K562 (cell line): ENCODE results near the gene TGFBR1. TPM values are rescaled to one million over a fixed set of nuclear protein-coding genes. Genes with fewer than 3 reads are reported as not detected.

ENCODE experiments used
- EP400 ChIP-seq: fragments of 450-650 bp; IDR thresholded peaks from 2 replicates; pipeline ENCODE4 v1.6.1; 2017; ENCODE audit warnings: antibody characterized with exemption, mild to moderate bottlenecking, moderate library complexity
- IFI16 ChIP-seq: fragments of 250-450 bp; sonication (Bioruptor Pico); IDR thresholded peaks from 2 replicates; pipeline ENCODE4 v2.1.2; 2022; ENCODE audit warnings: mild to moderate bottlenecking, inconsistent platforms
- KDM1A ChIP-seq, 2 experiments: fragments of 450-650 bp; IDR thresholded peaks; 2 replicates each; pipeline ENCODE4 v1.6.1; 2016; ENCODE audit warnings: mild to moderate bottlenecking in 2 of 2
- KLF13 ChIP-seq: fragments of 450-650 bp; IDR thresholded peaks from 2 replicates; pipeline ENCODE4 v1.6.1; 2016; ENCODE audit warnings: missing genetic modification characterization, low read depth, mild to moderate bottlenecking, missing compliant biosample characterization, moderate library complexity, borderline replicate concordance
- MAZ ChIP-seq, 2 experiments: fragments of 450-650 bp in 1 of 2; sonication (generic) in 1 of 2; formaldehyde crosslinking; IDR thresholded peaks in 1 of 2; conservative IDR thresholded peaks in 1 of 2; 2 replicates each; pipeline versions ENCODE4 v1.4.0 to v1.5.0; 2020; ENCODE audit warnings: mild to moderate bottlenecking in 1 of 2, missing genetic modification reagents in 1 of 2
- MECOM ChIP-seq: fragments of 250-450 bp; sonication (Bioruptor Pico); IDR thresholded peaks from 2 replicates; pipeline ENCODE4 v1.8.0; 2022; ENCODE audit warnings: inconsistent platforms
- RBBP5 ChIP-seq: fragments of 200-600 bp; sonication (generic); IDR thresholded peaks from 2 replicates; pipeline ENCODE4 v1.6.1; 2012; ENCODE audit warnings: borderline replicate concordance, mild to moderate bottlenecking, low read length, control low read depth, inconsistent platforms; ENCODE audit not compliant: insufficient read depth, poor library complexity, severe bottlenecking
- SMAD4 ChIP-seq: fragments of 250-450 bp; sonication (Bioruptor Pico); conservative IDR thresholded peaks from 2 replicates; pipeline ENCODE4 v1.8.0; 2021; ENCODE audit warnings: inconsistent platforms, mild to moderate bottlenecking, moderate library complexity
- SRSF3 ChIP-seq: fragments of 200-400 bp; formaldehyde crosslinking; IDR thresholded peaks from 2 replicates; pipeline ENCODE4 v1.6.1; 2016; ENCODE audit warnings: mild to moderate bottlenecking, low read length, moderate library complexity; ENCODE audit not compliant: insufficient read depth
- SRSF9 ChIP-seq: fragments of 200-400 bp; formaldehyde crosslinking; IDR thresholded peaks from 2 replicates; pipeline ENCODE4 v1.6.1; 2017; ENCODE audit warnings: low read depth, low read length, borderline replicate concordance
- SUPT5H ChIP-seq: fragments of 450-650 bp; IDR thresholded peaks from 2 replicates; pipeline ENCODE4 v1.6.1; 2016
- TBL1XR1 ChIP-seq, 2 experiments: IDR thresholded peaks; 2 replicates each; pipeline ENCODE4 v1.6.1; 2012; ENCODE audit warnings: improper control_type of control experiment in 2 of 2, low read length in 2 of 2, mild to moderate bottlenecking in 1 of 2
- polyA plus RNA-seq, 8 experiments: library from polyadenylated mRNA; depleted of rRNA in 4 of 8; stranded (reverse) in 5 of 8; unstranded in 3 of 8; fragments of >200 nt; fragmentation: Nextera tagmentation in 2 of 8; fragmentation: Illumina TruSeq in 1 of 8; extraction: Ambion mirVana in 2 of 8; extraction: Trizol in 1 of 8; gene quantifications; 2 replicates each; pipeline versions ENCODE4 v1.2.1 to v1.2.3, GENCODE V29; 2011 to 2014; ENCODE audit warnings: inconsistent platforms in 1 of 8, missing spikeins in 1 of 8
- total RNA-seq, 7 experiments: library from RNA; depleted of rRNA in 6 of 7; stranded (reverse); fragments of >200 nt in 6 of 7; fragmentation: Illumina TruSeq in 2 of 7; extraction: Trizol in 2 of 7; gene quantifications; 2 replicates each; pipeline versions ENCODE4 v1.2.1 to v1.2.3, GENCODE V29; 2011 to 2021; ENCODE audit warnings: low replicate concordance in 1 of 7
- TF ChIP-seq, protein P1 (sequence below), 2 experiments: fragments of 450-650 bp; formaldehyde crosslinking in 1 of 2; IDR thresholded peaks; 2 replicates each; pipeline versions ENCODE4 v1.4.0 to v1.6.1; 2014 to 2020; ENCODE audit warnings: mild to moderate bottlenecking in 2 of 2, borderline replicate concordance in 1 of 2, low read depth in 1 of 2
- TF ChIP-seq, protein P2 (sequence below): fragments of 450-650 bp; IDR thresholded peaks from one replicate; pipeline ENCODE4 v1.6.1; 2018; ENCODE audit warnings: mild to moderate bottlenecking, moderate library complexity; ENCODE audit not compliant: partially characterized antibody
- TF ChIP-seq, protein P3 (sequence below): sonication (generic); formaldehyde crosslinking; IDR thresholded peaks from 2 replicates; pipeline ENCODE4 v1.8.1; 2022; ENCODE audit warnings: missing genetic modification reagents
- TF ChIP-seq, protein P4 (sequence below): fragments of 450-650 bp; IDR thresholded peaks from 2 replicates; pipeline ENCODE4 v1.6.1; 2016; ENCODE audit warnings: low read depth, mild to moderate bottlenecking, moderate library complexity

Gene TGFBR1
- total and polyA plus RNA-seq, 9 of the 15 experiments (the other 6 are each of a cell fraction or from before 2014, with no cell fraction given), result 15.5 to 62.4 (median 42.7) TPM

DNA sequence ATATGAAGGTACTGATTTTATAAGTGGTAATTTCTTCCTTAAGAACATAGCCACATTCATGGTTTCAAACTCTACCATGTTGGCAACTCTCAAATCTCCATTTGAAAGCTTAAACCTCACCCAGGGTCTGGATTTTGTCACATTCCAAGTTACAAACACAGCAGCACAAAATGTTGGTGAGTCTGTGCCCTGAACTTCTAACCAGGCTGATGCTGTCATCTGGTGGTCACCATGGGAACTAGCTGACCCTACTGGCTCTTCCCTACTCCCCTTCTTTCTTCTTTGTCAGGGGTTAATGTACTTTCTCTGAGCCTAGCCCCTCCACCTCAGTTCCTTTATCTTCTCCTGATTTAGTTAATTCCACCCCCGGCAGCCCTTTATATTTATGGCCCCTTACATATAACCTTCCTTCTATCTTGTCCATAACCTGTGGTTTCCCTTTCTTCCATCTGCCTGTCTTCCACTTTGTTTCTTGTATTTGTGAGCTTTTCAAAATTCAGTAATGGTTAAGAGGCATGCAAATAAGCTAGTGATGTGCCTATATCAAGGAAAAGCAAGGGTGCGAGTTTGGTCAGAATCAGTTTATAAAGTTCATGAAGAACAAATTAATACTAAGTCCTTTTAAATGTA lies 35.9 kb downstream of the TGFBR1 start (continued):
- TF ChIP-seq, protein P1, sequence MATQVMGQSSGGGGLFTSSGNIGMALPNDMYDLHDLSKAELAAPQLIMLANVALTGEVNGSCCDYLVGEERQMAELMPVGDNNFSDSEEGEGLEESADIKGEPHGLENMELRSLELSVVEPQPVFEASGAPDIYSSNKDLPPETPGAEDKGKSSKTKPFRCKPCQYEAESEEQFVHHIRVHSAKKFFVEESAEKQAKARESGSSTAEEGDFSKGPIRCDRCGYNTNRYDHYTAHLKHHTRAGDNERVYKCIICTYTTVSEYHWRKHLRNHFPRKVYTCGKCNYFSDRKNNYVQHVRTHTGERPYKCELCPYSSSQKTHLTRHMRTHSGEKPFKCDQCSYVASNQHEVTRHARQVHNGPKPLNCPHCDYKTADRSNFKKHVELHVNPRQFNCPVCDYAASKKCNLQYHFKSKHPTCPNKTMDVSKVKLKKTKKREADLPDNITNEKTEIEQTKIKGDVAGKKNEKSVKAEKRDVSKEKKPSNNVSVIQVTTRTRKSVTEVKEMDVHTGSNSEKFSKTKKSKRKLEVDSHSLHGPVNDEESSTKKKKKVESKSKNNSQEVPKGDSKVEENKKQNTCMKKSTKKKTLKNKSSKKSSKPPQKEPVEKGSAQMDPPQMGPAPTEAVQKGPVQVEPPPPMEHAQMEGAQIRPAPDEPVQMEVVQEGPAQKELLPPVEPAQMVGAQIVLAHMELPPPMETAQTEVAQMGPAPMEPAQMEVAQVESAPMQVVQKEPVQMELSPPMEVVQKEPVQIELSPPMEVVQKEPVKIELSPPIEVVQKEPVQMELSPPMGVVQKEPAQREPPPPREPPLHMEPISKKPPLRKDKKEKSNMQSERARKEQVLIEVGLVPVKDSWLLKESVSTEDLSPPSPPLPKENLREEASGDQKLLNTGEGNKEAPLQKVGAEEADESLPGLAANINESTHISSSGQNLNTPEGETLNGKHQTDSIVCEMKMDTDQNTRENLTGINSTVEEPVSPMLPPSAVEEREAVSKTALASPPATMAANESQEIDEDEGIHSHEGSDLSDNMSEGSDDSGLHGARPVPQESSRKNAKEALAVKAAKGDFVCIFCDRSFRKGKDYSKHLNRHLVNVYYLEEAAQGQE (IDR thresholded peaks at IDR 0.05; ENCODE audit: borderline replicate concordance), result peak; percentile 86
- TF ChIP-seq, protein P1 (CRISPR knock-in tag; IDR thresholded peaks at IDR 0.05; ENCODE audit: low read depth), result no peak
- TF ChIP-seq MAZ (CRISPR knock-in tag; conservative IDR thresholded peaks at IDR 0.05 in 1 of 2, IDR thresholded peaks at IDR 0.05 in 1 of 2) (0 out of 4 replicates have a peak, but pooled peaks of 1 of the 2 experiments have one; percentile 20), SRSF3 (no peak), RBBP5 (no peak), SUPT5H (no peak), SRSF9 (no peak), TBL1XR1 (IDR thresholded peaks at IDR 0.05; ENCODE audit: low read length in 2 of 2) (no peak), IFI16 (CRISPR knock-in tag) (no peak), KLF13 (tag) (no peak), EP400 (no peak), MECOM (CRISPR knock-in tag) (no peak), SMAD4 (CRISPR knock-in tag) (no peak), KDM1A (IDR thresholded peaks at IDR 0.05) (no peak)
- TF ChIP-seq, protein P2, sequence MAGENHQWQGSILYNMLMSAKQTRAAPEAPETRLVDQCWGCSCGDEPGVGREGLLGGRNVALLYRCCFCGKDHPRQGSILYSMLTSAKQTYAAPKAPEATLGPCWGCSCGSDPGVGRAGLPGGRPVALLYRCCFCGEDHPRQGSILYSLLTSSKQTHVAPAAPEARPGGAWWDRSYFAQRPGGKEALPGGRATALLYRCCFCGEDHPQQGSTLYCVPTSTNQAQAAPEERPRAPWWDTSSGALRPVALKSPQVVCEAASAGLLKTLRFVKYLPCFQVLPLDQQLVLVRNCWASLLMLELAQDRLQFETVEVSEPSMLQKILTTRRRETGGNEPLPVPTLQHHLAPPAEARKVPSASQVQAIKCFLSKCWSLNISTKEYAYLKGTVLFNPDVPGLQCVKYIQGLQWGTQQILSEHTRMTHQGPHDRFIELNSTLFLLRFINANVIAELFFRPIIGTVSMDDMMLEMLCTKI, result no peak
- TF ChIP-seq, protein P3, sequence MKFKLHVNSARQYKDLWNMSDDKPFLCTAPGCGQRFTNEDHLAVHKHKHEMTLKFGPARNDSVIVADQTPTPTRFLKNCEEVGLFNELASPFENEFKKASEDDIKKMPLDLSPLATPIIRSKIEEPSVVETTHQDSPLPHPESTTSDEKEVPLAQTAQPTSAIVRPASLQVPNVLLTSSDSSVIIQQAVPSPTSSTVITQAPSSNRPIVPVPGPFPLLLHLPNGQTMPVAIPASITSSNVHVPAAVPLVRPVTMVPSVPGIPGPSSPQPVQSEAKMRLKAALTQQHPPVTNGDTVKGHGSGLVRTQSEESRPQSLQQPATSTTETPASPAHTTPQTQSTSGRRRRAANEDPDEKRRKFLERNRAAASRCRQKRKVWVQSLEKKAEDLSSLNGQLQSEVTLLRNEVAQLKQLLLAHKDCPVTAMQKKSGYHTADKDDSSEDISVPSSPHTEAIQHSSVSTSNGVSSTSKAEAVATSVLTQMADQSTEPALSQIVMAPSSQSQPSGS (CRISPR knock-in tag), result no peak
- TF ChIP-seq, protein P4, sequence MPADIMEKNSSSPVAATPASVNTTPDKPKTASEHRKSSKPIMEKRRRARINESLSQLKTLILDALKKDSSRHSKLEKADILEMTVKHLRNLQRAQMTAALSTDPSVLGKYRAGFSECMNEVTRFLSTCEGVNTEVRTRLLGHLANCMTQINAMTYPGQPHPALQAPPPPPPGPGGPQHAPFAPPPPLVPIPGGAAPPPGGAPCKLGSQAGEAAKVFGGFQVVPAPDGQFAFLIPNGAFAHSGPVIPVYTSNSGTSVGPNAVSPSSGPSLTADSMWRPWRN, result no peak
